Measurements from ENCODE around the gene SFXN5.

SFXN5 gene

GRCh38 chr2:72900191-72900825, 171.2 kb downstream of the SFXN5 start:
- no peaks in the 10 kb centered on the region for H3K9me3 ChIP-seq
- H3K36me3 ChIP-seq, result no peaks in the 10 kb centered on the region
- TF ChIP-seq, protein P1, sequence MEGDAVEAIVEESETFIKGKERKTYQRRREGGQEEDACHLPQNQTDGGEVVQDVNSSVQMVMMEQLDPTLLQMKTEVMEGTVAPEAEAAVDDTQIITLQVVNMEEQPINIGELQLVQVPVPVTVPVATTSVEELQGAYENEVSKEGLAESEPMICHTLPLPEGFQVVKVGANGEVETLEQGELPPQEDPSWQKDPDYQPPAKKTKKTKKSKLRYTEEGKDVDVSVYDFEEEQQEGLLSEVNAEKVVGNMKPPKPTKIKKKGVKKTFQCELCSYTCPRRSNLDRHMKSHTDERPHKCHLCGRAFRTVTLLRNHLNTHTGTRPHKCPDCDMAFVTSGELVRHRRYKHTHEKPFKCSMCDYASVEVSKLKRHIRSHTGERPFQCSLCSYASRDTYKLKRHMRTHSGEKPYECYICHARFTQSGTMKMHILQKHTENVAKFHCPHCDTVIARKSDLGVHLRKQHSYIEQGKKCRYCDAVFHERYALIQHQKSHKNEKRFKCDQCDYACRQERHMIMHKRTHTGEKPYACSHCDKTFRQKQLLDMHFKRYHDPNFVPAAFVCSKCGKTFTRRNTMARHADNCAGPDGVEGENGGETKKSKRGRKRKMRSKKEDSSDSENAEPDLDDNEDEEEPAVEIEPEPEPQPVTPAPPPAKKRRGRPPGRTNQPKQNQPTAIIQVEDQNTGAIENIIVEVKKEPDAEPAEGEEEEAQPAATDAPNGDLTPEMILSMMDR (IDR thresholded peaks at IDR 0.05; ENCODE audit: low read depth, low read length), result no peak
- DNase-seq, result no peak
- no peak overlapping the region for H3K4me3 ChIP-seq (ENCODE audit: low read depth, low read length)
- H3K4me1 ChIP-seq, result no peaks in the 10 kb centered on the region
- H3K27me3 ChIP-seq, result peaks cover 3% of the 10 kb centered on the region; the same call in 1 of the 2 replicates

DNA sequence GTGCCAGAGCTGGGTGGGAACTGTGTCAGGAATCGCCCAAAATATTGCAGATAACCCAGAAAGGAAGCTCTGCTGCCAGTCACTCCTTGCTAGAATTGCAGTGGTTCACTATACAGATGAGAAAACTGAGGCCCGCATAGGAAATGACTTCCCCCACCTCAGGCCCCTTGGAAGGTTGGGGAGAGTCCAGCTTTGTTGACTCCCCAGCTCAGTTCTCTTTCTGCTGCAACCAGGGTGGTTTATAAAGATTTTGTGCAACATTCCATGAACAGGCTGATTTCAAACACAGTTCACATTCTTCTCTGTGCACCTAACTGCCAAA, 173.0 kb downstream of the SFXN5 start:
- TF ChIP-seq, protein P1 (IDR thresholded peaks at IDR 0.05; ENCODE audit: low read depth, low read length), result no peak
- H3K4me3 ChIP-seq (ENCODE audit: low read depth, low read length), result no peak overlapping the region
- no peaks in the 10 kb centered on the region for H3K9me3 ChIP-seq
- no peaks in the 10 kb centered on the region for H3K4me1 ChIP-seq
- DNase-seq, result no peak
- no peaks in the 10 kb centered on the region for H3K36me3 ChIP-seq
- no peaks in the 10 kb centered on the region; the same call in 1 of the 2 replicates for H3K27me3 ChIP-seq

DNA sequence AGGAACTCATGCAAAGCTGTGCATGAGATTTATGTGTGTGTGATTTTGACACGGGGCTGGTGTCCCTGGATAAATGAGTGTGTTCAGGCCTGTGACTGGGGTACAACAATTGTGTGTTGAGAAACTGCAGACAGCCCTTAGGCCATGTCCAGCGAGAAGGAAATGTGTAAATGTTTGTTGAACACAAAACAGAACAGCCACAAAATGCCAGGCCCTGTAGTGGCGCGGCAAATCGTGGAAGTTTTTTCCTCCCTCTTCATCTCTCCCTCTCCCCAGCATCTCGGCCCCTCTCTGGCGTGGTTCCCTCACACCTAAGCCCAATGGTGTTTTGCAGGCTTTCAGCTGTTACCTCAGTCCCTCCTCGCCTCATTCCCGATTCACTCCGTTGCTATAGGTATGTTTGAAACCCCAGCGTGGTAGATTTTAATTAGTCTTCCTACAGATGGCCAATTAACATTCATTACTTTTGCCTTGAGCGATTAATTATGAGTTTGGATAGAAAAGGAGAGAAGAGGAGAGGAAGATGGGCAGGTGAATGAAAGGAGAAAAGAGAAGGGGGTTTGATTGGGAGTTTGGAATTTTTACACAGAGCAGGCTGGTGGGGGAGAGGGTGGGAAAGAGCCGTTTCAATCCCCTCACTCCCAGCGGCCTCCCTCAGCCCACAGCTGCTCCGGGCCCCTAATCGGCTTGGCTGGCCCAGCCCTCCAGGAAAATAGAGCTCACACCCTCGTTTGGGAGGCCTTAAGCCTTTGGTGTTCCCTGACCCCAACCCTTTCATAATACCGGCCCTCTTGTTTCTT, 173.5 kb downstream of the SFXN5 start:
- Histone ChIP-seq H3K36me3 (no peaks in the 10 kb centered on the region), H3K9me3 (no peaks in the 10 kb centered on the region), H3K4me1 (no peaks in the 10 kb centered on the region), H3K4me3 (ENCODE audit: low read depth, low read length) (no peak overlapping the region), H3K27me3 (no peaks in the 10 kb centered on the region; the same call in 1 of the 2 replicates)
- TF ChIP-seq, protein P1 (IDR thresholded peaks at IDR 0.05; ENCODE audit: low read depth, low read length), result no peak
- DNase-seq, result no peak

DNA sequence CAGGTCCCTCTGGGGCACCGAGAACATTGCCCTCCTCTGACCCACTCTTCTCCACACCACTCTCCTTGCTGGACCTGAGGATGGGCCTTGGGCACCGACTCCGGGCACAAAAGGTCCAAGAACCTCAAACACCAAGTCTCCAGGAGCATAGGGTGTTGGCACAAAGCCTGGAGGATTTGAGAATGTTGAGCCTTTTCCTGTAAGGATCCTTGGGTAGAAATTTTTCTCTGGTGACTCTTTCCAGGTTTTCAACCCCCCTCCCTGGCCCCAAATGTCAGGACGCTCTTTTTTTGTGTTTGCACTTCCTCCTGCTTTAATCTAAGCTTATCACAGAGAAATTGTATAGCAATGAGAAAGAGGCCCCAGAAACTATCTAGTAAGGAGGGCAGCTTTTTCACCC, 175.1 kb downstream of the SFXN5 start:
- H3K4me3 ChIP-seq (ENCODE audit: low read depth, low read length), result no peak overlapping the region
- H3K36me3 ChIP-seq, result no peaks in the 10 kb centered on the region
- TF ChIP-seq, protein P1 (IDR thresholded peaks at IDR 0.05; ENCODE audit: low read depth, low read length), result no peak
- no peaks in the 10 kb centered on the region for H3K9me3 ChIP-seq
- H3K4me1 ChIP-seq, result no peaks in the 10 kb centered on the region
- H3K27me3 ChIP-seq, result no peaks in the 10 kb centered on the region; the same call in 1 of the 2 replicates
- DNase-seq, result no peak

DNA sequence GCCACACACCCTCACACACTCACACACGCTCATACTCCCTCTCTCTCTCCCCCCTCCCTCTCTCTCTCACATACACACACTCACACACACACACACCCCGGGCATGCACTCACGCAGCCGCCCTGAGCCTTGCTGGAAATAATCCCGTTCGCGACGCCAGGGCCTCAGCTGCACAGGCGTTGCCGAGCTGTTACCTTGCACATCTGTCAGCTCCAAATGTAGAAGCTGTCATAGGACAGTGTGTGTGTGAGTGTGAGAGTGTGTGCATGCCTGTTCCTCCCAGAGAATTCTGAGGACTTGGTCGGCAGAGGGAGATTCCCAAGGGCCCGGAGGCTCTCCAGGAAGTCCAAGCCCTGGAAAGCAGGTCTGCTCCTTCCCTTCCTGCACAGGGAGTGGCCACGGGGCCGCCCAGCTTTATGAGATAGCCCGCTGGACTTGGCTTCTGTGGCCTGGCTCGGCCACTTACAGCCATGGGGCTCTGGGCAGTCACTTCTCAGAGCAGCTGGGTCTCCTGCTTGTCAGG, 175.7 kb downstream of the SFXN5 start:
- Histone ChIP-seq H3K36me3 (no peaks in the 10 kb centered on the region), H3K27me3 (no peaks in the 10 kb centered on the region; the same call in 1 of the 2 replicates), H3K4me1 (no peaks in the 10 kb centered on the region), H3K9me3 (no peaks in the 10 kb centered on the region), H3K4me3 (ENCODE audit: low read depth, low read length) (no peak overlapping the region)
- TF ChIP-seq, protein P1 (IDR thresholded peaks at IDR 0.05; ENCODE audit: low read depth, low read length), result no peak
- DNase-seq, result no peak

DNA sequence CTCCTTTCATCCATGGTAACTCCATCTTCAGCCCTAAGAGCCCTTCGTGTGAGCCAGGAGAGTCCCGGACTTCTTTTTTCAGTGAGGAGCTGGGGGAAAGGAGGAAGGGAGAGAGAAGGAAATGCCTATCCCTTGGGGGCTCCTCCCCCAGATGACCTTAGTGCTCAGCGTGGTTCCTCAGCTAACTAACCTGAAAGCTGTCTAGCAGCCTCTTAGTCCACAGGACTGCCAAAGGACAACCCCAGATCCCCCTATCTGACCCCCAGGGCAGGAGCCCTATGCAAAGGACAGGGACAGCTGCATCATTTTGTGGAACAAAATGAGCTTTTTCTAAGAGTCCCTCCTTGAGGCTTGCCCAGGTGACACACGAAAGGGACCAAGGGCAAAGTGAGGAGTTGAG, 176.4 kb downstream of the SFXN5 start:
- H3K4me1 ChIP-seq, result no peaks in the 10 kb centered on the region
- no peaks in the 10 kb centered on the region for H3K9me3 ChIP-seq
- H3K27me3 ChIP-seq, result no peaks in the 10 kb centered on the region; the same call in 1 of the 2 replicates
- no peak overlapping the region for H3K4me3 ChIP-seq (ENCODE audit: low read depth, low read length)
- TF ChIP-seq, protein P1 (IDR thresholded peaks at IDR 0.05; ENCODE audit: low read depth, low read length), result no peak
- no peak for DNase-seq
- H3K36me3 ChIP-seq, result no peaks in the 10 kb centered on the region

Data from BE2C (cell line).